Mesothelial cell of epicardium (in vitro differentiated cells): ENCODE results near the gene EPN1. TPM values are rescaled to one million over a fixed set of nuclear protein-coding genes. Genes with fewer than 3 reads are reported as not detected.

Source experiments
- DNase-seq, 2 experiments: peaks; one replicate each; pipeline ENCODE4 v3.0.0; 2021; ENCODE audit warnings: low spot score in 2 of 2; ENCODE audit not compliant: unreplicated experiment in 2 of 2
- H3K27ac Mint-ChIP-seq: 2 replicates; pipeline ENCODE4 v1.8.0; 2021; ENCODE audit warnings: mixed read lengths
- H3K27me3 Mint-ChIP-seq: 2 replicates; pipeline ENCODE4 v1.8.0; 2021; ENCODE audit warnings: low read depth, mixed read lengths
- H3K36me3 Mint-ChIP-seq: 2 replicates; pipeline ENCODE4 v1.8.0; 2021; ENCODE audit warnings: mixed read lengths
- H3K4me1 Mint-ChIP-seq: 2 replicates; pipeline ENCODE4 v1.8.0; 2021; ENCODE audit warnings: mixed read lengths
- H3K4me3 Mint-ChIP-seq: 2 replicates; pipeline ENCODE4 v1.8.0; 2021; ENCODE audit warnings: mild to moderate bottlenecking, moderate library complexity, mixed read lengths
- H3K9me3 Mint-ChIP-seq: 2 replicates; pipeline ENCODE4 v1.8.0; 2021; ENCODE audit warnings: mixed read lengths
- total RNA-seq: library from RNA; stranded (reverse); gene quantifications from 3 replicates; pipeline ENCODE4 v1.2.1, GENCODE V29; 2021
- TF ChIP-seq, protein P1 (sequence below): fragments of 200-600 bp; sonication (generic); IDR thresholded peaks from one replicate; pipeline ENCODE4 v1.5.0; 2021; ENCODE audit warnings: antibody characterized with exemption; ENCODE audit not compliant: unreplicated experiment

The EPN1 gene
- total RNA-seq, 1 donor from 2014 or later: 99.6 TPM

- TF ChIP-seq, protein P1, sequence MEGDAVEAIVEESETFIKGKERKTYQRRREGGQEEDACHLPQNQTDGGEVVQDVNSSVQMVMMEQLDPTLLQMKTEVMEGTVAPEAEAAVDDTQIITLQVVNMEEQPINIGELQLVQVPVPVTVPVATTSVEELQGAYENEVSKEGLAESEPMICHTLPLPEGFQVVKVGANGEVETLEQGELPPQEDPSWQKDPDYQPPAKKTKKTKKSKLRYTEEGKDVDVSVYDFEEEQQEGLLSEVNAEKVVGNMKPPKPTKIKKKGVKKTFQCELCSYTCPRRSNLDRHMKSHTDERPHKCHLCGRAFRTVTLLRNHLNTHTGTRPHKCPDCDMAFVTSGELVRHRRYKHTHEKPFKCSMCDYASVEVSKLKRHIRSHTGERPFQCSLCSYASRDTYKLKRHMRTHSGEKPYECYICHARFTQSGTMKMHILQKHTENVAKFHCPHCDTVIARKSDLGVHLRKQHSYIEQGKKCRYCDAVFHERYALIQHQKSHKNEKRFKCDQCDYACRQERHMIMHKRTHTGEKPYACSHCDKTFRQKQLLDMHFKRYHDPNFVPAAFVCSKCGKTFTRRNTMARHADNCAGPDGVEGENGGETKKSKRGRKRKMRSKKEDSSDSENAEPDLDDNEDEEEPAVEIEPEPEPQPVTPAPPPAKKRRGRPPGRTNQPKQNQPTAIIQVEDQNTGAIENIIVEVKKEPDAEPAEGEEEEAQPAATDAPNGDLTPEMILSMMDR: no peak
- no peak overlapping the region for H3K4me3 Mint-ChIP-seq
- no peak for DNase-seq
- H3K27ac Mint-ChIP-seq: no peak overlapping the region
- H3K9me3 Mint-ChIP-seq: no peaks in the 10 kb centered on the region
- no peaks in the 10 kb centered on the region for H3K4me1 Mint-ChIP-seq
- peaks cover 20% of the 10 kb centered on the region for H3K36me3 Mint-ChIP-seq
- H3K27me3 Mint-ChIP-seq: no peaks in the 10 kb centered on the region
Measured at GRCh38 chr19:55693336-55693974, 18.4 kb downstream of the EPN1 start.

DNA sequence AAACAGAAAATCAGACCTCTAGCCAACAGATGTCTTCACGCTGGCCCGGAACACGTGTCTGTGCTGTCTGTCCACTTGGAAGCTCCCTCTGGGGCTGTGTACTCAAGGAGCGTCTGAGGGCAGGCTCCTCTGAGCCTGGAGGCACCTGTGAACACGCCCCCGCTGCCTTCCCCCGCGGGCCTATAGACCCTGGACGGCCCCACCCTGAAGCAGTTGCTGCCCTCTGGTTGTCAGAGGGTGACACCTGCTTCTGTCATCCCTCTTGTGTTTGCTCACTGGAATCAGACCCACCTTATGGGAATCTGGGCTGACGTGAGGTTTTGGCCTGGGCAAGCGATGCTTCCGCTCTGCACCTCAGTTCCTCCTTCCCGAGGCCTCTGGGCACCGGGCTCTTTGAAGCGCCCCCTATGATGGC lies 19.2 kb downstream of the EPN1 start:
- H3K9me3 Mint-ChIP-seq: no peaks in the 10 kb centered on the region
- no peak overlapping the region for H3K4me3 Mint-ChIP-seq
- TF ChIP-seq, protein P1: no peak
- H3K4me1 Mint-ChIP-seq: no peaks in the 10 kb centered on the region
- H3K27me3 Mint-ChIP-seq: no peaks in the 10 kb centered on the region
- H3K27ac Mint-ChIP-seq: no peak overlapping the region
- peaks cover 24% of the 10 kb centered on the region for H3K36me3 Mint-ChIP-seq
- DNase-seq: no peak

DNA sequence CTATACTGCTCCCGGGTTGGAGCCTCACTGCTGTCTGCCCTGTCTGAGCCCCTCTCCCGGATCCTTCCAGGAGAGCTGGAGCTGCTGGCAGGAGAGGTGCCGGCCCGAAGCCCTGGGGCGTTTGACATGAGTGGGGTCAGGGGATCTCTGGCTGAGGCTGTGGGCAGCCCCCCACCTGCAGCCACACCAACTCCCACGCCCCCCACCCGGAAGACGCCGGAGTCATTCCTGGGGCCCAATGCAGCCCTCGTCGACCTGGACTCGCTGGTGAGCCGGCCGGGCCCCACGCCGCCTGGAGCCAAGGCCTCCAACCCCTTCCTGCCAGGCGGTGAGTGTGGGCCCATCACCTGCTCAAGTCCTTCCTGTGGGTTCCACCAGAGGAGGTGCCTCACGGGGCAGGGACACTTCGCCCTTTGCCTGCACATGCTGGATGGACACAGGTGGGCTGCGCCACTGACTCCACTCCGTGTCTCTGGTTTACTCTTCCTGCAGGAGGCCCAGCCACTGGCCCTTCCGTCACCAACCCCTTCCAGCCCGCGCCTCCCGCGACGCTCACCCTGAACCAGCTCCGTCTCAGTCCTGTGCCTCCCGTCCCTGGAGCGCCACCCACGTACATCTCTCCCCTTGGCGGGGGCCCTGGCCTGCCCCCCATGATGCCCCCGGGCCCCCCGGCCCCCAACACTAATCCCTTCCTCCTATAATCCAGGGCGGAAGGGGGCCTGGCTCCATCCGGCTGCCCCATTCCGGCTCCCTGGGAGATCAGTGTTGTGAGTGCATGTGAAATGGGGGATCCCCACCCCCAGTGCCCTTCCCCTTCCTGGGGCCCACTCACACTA lies 19.8 kb downstream of the EPN1 start:
- H3K27me3 Mint-ChIP-seq: no peaks in the 10 kb centered on the region
- no peaks in the 10 kb centered on the region for H3K4me1 Mint-ChIP-seq
- no peak for DNase-seq
- H3K4me3 Mint-ChIP-seq: no peak overlapping the region
- H3K9me3 Mint-ChIP-seq: no peaks in the 10 kb centered on the region
- H3K36me3 Mint-ChIP-seq: peaks cover 24% of the 10 kb centered on the region
- H3K27ac Mint-ChIP-seq: no peak overlapping the region
- TF ChIP-seq, protein P1: no peak

GRCh38 chr19:55695511-55696290 lies 20.7 kb downstream of the EPN1 start:
- TF ChIP-seq, protein P1: no peak

GRCh38 chr19:55696301-55697068 lies 21.5 kb downstream of the EPN1 start:
- H3K4me1 Mint-ChIP-seq: no peaks in the 10 kb centered on the region
- TF ChIP-seq, protein P1: no peak
- H3K36me3 Mint-ChIP-seq: peaks cover 31% of the 10 kb centered on the region
- no peak overlapping the region for H3K4me3 Mint-ChIP-seq
- H3K27me3 Mint-ChIP-seq: no peaks in the 10 kb centered on the region
- peaks cover 1% of the 10 kb centered on the region for H3K9me3 Mint-ChIP-seq
- no peak overlapping the region for H3K27ac Mint-ChIP-seq
- DNase-seq: no peak

More at GRCh38 chr19:55695511-55696290, 20.7 kb downstream of the EPN1 start:
- H3K36me3 Mint-ChIP-seq: peaks cover 29% of the 10 kb centered on the region
- no peaks in the 10 kb centered on the region for H3K4me1 Mint-ChIP-seq
- no peaks in the 10 kb centered on the region for H3K27me3 Mint-ChIP-seq
- H3K4me3 Mint-ChIP-seq: no peak overlapping the region
- H3K27ac Mint-ChIP-seq: no peak overlapping the region
- no peak for DNase-seq
- H3K9me3 Mint-ChIP-seq: no peaks in the 10 kb centered on the region
